Neural progenitor cell (in vitro differentiated cells): ENCODE results near the gene ME1. TPM values are rescaled to one million over a fixed set of nuclear protein-coding genes. Genes with fewer than 3 reads are reported as not detected.

Experiments used
- DNase-seq: peaks from one replicate; pipeline ENCODE4 v3.0.0-alpha.2; 2016; ENCODE audit warnings: low spot score
- H2AFZ ChIP-seq: fragments of 200-600 bp; sonication (generic); replicated peaks from 2 replicates; pipeline ENCODE4 v1.6.1; 2016; ENCODE audit warnings: antibody characterized with exemption
- H3F3A ChIP-seq: fragments of 200-600 bp; sonication (generic); 2 replicates; pipeline ENCODE4 v1.6.1; 2016; ENCODE audit warnings: antibody characterized with exemption, low read depth
- H3K27ac ChIP-seq: fragments of 200-600 bp; sonication (generic); 2 replicates; pipeline ENCODE4 v1.5.1; 2016; ENCODE audit warnings: mild to moderate bottlenecking
- H3K27me3 ChIP-seq: fragments of 200-600 bp; sonication (generic); 2 replicates; pipeline ENCODE4 v1.6.1; 2016; ENCODE audit warnings: mild to moderate bottlenecking, moderate library complexity
- H3K36me3 ChIP-seq: fragments of 200-600 bp; sonication (generic); 2 replicates; pipeline ENCODE4 v1.5.1; 2016
- H3K4me1 ChIP-seq: fragments of 200-600 bp; sonication (generic); 2 replicates; pipeline ENCODE4 v1.6.1; 2016; ENCODE audit warnings: mixed run types
- H3K4me2 ChIP-seq: fragments of 200-600 bp; sonication (generic); 2 replicates; pipeline ENCODE4 v1.6.1; 2016
- H3K4me3 ChIP-seq: fragments of 200-600 bp; sonication (generic); 2 replicates; pipeline ENCODE4 v1.5.1; 2016
- H3K79me2 ChIP-seq: fragments of 200-600 bp; sonication (generic); 2 replicates; pipeline ENCODE4 v1.6.1; 2016; ENCODE audit warnings: low read depth
- H3K9ac ChIP-seq: fragments of 200-600 bp; sonication (generic); 2 replicates; pipeline ENCODE4 v1.6.1; 2016
- H3K9me3 ChIP-seq: fragments of 200-600 bp; sonication (generic); 2 replicates; pipeline ENCODE4 v1.5.1; 2016; ENCODE audit warnings: low read depth
- H4K20me1 ChIP-seq: fragments of 200-600 bp; sonication (generic); 2 replicates; pipeline ENCODE4 v1.6.1; 2016; ENCODE audit warnings: low read depth
- H3K27ac Mint-ChIP-seq: 3 replicates; pipeline ENCODE4 v1.8.0; 2021; ENCODE audit warnings: mixed read lengths
- H3K27me3 Mint-ChIP-seq: 2 replicates; pipeline ENCODE4 v1.8.0; 2022; ENCODE audit warnings: low read depth, mild to moderate bottlenecking, inconsistent platforms, moderate library complexity, mixed read lengths; ENCODE audit not compliant: insufficient read depth
- H3K36me3 Mint-ChIP-seq: 3 replicates; pipeline ENCODE4 v1.8.0; 2021; ENCODE audit warnings: mixed read lengths
- H3K4me1 Mint-ChIP-seq: 3 replicates; pipeline ENCODE4 v1.8.0; 2021; ENCODE audit warnings: mixed read lengths
- H3K4me3 Mint-ChIP-seq: 3 replicates; pipeline ENCODE4 v1.8.0; 2021; ENCODE audit warnings: mild to moderate bottlenecking, moderate library complexity, mixed read lengths
- H3K9me3 Mint-ChIP-seq: 3 replicates; pipeline ENCODE4 v1.8.0; 2020; ENCODE audit warnings: mixed read lengths
- CTCF ChIP-seq: fragments of 200-600 bp; sonication (generic); IDR thresholded peaks from 2 replicates; pipeline ENCODE4 v1.5.1; 2017; ENCODE audit warnings: antibody characterized with exemption, mild to moderate bottlenecking
- EZH2 ChIP-seq: fragments of 200-600 bp; sonication (generic); IDR thresholded peaks from 2 replicates; pipeline ENCODE4 v1.6.1; 2017; ENCODE audit warnings: antibody characterized with exemption, mild to moderate bottlenecking, moderate library complexity
- EZH2phosphoT487 ChIP-seq: fragments of 200-600 bp; sonication (generic); IDR thresholded peaks from 2 replicates; pipeline ENCODE4 v1.6.1; 2017; ENCODE audit warnings: antibody characterized with exemption
- total RNA-seq: library from RNA; depleted of rRNA; stranded (reverse); fragments of >200 nt; gene quantifications from 2 replicates; pipeline ENCODE4 v1.2.3, GENCODE V29; 2015; ENCODE audit warnings: low replicate concordance

Gene ME1
- total RNA-seq, 1 donor from 2014 or later: 2.8 TPM

GRCh38 chr6:83403191-83403590, 27.7 kb downstream of the ME1 start:
- H3K4me1 ChIP-seq: no peaks in the 10 kb centered on the region
- H3K4me2 ChIP-seq: no peak overlapping the region
- H3F3A ChIP-seq: no peaks in the 10 kb centered on the region
- Mint-ChIP-seq H3K9me3 (peaks cover 6% of the 10 kb centered on the region), H3K27me3 (no peaks in the 10 kb centered on the region), H3K36me3 (no peaks in the 10 kb centered on the region), H3K27ac (no peak overlapping the region), H3K4me1 (no peaks in the 10 kb centered on the region), H3K4me3 (no peak overlapping the region)
- no peaks in the 10 kb centered on the region for H4K20me1 ChIP-seq
- no peak overlapping the region for H2AFZ ChIP-seq
- H3K4me3 ChIP-seq: no peak overlapping the region
- no peaks in the 10 kb centered on the region for H3K27me3 ChIP-seq
- H3K9ac ChIP-seq: no peak overlapping the region
- H3K27ac ChIP-seq: no peak overlapping the region
- H3K9me3 ChIP-seq: no peaks in the 10 kb centered on the region
- DNase-seq: no peak
- H3K79me2 ChIP-seq: no peaks in the 10 kb centered on the region
- no peaks in the 10 kb centered on the region for H3K36me3 ChIP-seq
- TF ChIP-seq EZH2phosphoT487 (no peak), CTCF (no peak), EZH2 (no peak)

GRCh38 chr6:83389606-83390005, 41.2 kb downstream of the ME1 start:
- TF ChIP-seq CTCF: no peak
- no peak for TF ChIP-seq EZH2phosphoT487
- no peak for TF ChIP-seq EZH2
- H3K27me3 ChIP-seq: no peaks in the 10 kb centered on the region
- H3K27ac Mint-ChIP-seq: no peak overlapping the region
- no peaks in the 10 kb centered on the region for H3K36me3 ChIP-seq
- H3K4me3 Mint-ChIP-seq: no peak overlapping the region
- H3K9me3 ChIP-seq: no peaks in the 10 kb centered on the region
- H3F3A ChIP-seq: no peaks in the 10 kb centered on the region
- no peaks in the 10 kb centered on the region for H3K9me3 Mint-ChIP-seq
- H3K27ac ChIP-seq: no peak overlapping the region
- DNase-seq: no peak
- no peaks in the 10 kb centered on the region for H3K36me3 Mint-ChIP-seq
- no peaks in the 10 kb centered on the region for H3K4me1 Mint-ChIP-seq
- H3K4me2 ChIP-seq: no peak overlapping the region
- no peak overlapping the region for H3K4me3 ChIP-seq
- H3K27me3 Mint-ChIP-seq: no peaks in the 10 kb centered on the region
- no peaks in the 10 kb centered on the region for H4K20me1 ChIP-seq
- H3K9ac ChIP-seq: no peak overlapping the region
- H3K4me1 ChIP-seq: no peaks in the 10 kb centered on the region
- H2AFZ ChIP-seq: no peak overlapping the region
- H3K79me2 ChIP-seq: no peaks in the 10 kb centered on the region

- Mint-ChIP-seq H3K27ac (no peak overlapping the region), H3K4me3 (no peak overlapping the region), H3K36me3 (no peaks in the 10 kb centered on the region), H3K27me3 (no peaks in the 10 kb centered on the region), H3K9me3 (no peaks in the 10 kb centered on the region), H3K4me1 (no peaks in the 10 kb centered on the region)
- no peaks in the 10 kb centered on the region for H4K20me1 ChIP-seq
- TF ChIP-seq EZH2phosphoT487 (no peak), EZH2 (no peak), CTCF (no peak)
- H2AFZ ChIP-seq: no peak overlapping the region
- no peaks in the 10 kb centered on the region for H3K36me3 ChIP-seq
- no peaks in the 10 kb centered on the region for H3K9me3 ChIP-seq
- no peak overlapping the region for H3K27ac ChIP-seq
- H3K4me1 ChIP-seq: no peaks in the 10 kb centered on the region
- no peaks in the 10 kb centered on the region for H3F3A ChIP-seq
- H3K79me2 ChIP-seq: no peaks in the 10 kb centered on the region
- no peaks in the 10 kb centered on the region for H3K27me3 ChIP-seq
- H3K4me2 ChIP-seq: no peak overlapping the region
- no peak overlapping the region for H3K9ac ChIP-seq
- DNase-seq: no peak
- no peak overlapping the region for H3K4me3 ChIP-seq
These were observed 45.4 kb downstream of the ME1 start for GRCh38 chr6:83385473-83385872.

- Mint-ChIP-seq H3K9me3 (no peaks in the 10 kb centered on the region), H3K4me1 (no peaks in the 10 kb centered on the region), H3K27me3 (no peaks in the 10 kb centered on the region), H3K27ac (no peak overlapping the region), H3K36me3 (no peaks in the 10 kb centered on the region), H3K4me3 (no peak overlapping the region)
- H4K20me1 ChIP-seq: no peaks in the 10 kb centered on the region
- H3K27me3 ChIP-seq: no peaks in the 10 kb centered on the region
- no peak overlapping the region for H2AFZ ChIP-seq
- no peak overlapping the region for H3K4me3 ChIP-seq
- H3K4me2 ChIP-seq: no peak overlapping the region
- no peaks in the 10 kb centered on the region for H3K36me3 ChIP-seq
- H3K4me1 ChIP-seq: no peaks in the 10 kb centered on the region
- DNase-seq: no peak
- no peak overlapping the region for H3K27ac ChIP-seq
- TF ChIP-seq EZH2 (no peak), CTCF (no peak), EZH2phosphoT487 (no peak)
- no peaks in the 10 kb centered on the region for H3F3A ChIP-seq
- no peaks in the 10 kb centered on the region for H3K9me3 ChIP-seq
- no peaks in the 10 kb centered on the region for H3K79me2 ChIP-seq
- no peak overlapping the region for H3K9ac ChIP-seq
These were observed 46.1 kb downstream of the ME1 start for GRCh38 chr6:83384751-83385150.
